NCI-H774 (cell line): ENCODE measurements around the gene OSTM1.
"Not testable (repeated sequence)": the region's sequence is repeated elsewhere in the genome, so short reads cannot be mapped to it uniquely, and the experiment has no call there.

Experiments used
- DNase-seq: peaks from one replicate; lab custom pipeline; 2025; lab: John Stamatoyannopoulos, UW

The OSTM1 gene

DNA sequence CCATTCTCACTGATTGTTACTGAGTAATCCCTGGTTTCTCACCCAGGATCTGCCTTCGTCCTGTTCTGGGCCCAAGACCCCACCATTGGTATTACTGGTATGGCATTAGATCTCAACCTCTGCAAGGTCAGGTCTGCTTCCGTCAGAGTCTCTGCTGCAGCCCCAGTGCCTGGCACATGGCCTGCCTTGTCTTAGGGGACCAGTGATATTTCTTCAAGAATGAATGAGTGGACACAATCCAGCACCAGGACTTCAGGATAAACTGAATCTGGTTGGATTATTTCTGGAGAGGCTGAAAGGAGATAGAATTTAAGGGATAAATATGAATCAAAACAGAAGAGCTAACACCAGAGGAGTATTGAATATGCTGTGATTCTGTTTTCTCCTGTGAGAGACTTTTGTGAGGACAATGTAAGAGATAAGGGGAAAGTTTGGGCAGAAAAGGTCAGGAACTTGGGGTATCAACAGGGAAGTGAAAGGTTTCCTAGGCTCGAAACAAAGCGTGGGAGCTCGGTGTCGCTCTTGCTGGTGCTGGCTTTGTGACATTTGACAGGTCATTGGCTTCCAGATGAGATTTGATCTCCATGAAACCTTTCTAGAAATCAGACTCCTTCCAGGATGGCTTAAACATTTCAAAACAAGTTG lies 53.9 kb downstream of the OSTM1 start:
- DNase-seq: no peak

GRCh38 chr6:108016283-108016682 lies 58.3 kb downstream of the OSTM1 start:
- DNase-seq: not testable (repeated sequence)

DNA sequence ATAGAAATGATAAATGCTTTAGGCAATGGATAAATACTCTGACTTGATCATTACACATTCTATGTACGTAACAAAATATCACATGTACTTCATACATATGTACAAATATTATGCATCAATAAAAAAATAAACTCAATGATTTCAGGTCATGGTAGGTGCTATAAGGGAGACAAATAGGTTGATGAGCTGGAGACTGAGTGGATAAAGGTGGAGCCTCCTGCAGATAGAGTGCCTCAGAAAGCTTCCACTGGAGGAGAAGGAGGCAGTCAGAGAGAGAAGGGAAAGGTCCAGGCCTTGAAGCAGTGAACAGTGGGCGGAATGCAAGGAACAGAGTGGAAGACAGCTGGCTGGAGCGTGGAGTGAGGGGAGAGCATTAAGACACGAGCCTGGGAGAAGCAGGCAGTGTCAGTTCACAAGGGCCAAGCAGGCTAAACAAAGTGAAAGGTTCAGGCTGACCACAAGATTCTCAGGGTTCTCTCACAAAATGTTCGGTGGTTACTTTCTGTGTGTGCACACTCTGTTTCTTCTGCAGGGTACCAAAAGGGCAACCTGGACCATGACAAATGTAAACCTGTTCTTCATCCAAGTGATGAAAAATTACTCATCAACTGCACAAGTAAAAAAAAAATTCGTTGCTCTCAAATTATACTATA lies 60.6 kb downstream of the OSTM1 start:
- DNase-seq: no peak

DNA sequence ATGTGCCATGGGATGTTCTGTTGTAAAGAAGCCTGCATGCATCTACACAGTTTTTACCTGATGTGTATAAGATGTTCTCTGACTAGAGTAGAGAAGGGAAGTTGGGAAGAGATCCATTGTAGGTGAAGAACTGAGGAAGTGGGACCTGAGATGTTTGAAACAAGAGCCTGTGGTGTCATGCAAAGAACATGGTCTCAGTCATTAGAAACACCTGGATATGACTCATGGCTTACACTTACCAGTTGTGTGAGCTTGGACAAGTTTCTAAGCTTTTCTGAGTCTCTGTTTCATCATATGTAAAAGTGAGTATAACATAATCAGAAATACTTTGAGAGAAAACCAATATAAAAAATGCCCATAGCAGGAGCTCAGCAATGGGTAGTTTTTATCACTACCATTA lies 64.6 kb downstream of the OSTM1 start:
- DNase-seq: no peak

GRCh38 chr6:108009258-108009657 lies 65.3 kb downstream of the OSTM1 start:
- DNase-seq: not testable (repeated sequence)

DNA sequence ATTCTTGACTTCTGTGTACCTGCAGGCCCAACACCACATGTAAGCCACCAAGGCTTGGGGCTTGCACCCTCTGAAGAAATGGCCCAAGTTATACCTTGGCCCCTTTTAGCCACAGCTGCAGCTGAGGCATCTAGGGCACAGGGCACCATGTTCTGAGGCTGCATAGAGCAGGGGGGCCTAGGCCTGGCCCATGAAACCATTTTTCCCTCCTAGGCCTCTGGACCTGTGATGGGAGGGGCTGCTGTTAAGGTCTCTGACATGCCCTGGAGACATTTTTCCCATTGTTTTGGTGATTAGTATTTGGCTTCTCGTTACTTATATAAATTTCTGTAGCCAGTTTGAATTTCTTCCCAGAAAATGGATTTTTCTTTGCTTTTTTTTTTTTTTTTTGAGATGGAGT lies 66.2 kb downstream of the OSTM1 start:
- DNase-seq: no peak

- DNase-seq: no peak
Observed at GRCh38 chr6:108005961-108006360, 68.6 kb downstream of the OSTM1 start.

DNA sequence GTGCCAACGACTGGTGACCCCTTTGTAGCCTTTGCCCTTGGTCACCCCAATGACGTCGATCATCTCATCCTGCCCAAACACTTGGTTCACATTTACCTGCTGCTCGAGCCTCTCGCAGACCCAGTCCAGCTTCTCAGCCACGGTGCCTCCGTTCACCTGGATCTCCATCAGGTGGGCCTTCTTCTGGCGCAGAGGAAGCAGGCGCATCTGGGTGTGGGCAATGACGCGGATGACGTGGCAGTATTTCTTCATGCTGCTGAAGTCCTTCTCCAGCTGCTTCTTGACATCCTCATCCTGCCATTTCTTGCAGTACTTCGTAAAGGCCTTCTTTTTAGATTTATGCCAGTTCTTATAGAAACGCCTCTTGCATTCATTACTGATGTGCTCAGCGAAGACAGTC lies 69.7 kb downstream of the OSTM1 start:
- DNase-seq: no peak

DNA sequence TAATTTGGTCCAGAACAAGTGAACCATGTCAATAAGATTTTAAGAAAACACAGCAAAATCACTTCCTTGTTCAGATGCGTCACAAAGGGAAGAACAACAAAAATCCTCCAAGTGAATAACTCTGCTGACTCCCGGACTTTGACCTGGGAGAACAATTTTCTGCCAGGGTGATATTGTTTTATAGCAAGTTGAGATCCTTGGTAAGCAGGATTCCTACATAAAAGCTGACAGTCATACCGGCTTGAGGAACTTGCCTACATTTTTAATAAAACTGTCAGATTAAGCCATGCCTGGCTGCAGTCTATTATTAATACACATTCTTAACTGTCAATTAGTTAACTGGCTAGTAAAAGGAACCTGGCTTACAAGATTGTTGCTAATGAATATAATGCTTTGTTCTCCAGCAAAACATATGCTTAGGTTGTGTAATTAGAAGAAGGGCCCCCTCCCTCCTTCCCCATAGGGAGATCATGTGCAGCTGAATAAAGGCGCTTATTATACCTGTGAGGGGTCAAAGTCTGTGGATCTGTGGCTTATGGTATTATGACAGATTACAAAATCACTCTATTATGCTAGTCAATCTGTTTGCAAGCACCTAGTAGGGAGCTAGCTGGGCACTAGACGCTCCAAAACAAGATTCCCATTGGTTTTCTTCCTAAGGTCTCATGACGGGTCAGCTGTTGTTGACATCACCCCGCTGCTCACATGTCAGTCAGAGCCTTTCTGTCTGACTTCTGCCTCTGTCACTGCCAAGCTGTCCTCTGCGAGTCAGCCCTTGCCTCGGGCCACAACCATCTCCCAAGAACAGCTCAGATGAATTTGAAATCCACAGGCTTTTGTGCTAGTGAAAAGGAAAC lies 71.9 kb downstream of the OSTM1 start:
- DNase-seq: no peak

- DNase-seq: no peak
Observed at GRCh38 chr6:108001696-108002231, 72.8 kb downstream of the OSTM1 start.

GRCh38 chr6:108000259-108000658 lies 74.3 kb downstream of the OSTM1 start:
- DNase-seq: not testable (repeated sequence)

DNA sequence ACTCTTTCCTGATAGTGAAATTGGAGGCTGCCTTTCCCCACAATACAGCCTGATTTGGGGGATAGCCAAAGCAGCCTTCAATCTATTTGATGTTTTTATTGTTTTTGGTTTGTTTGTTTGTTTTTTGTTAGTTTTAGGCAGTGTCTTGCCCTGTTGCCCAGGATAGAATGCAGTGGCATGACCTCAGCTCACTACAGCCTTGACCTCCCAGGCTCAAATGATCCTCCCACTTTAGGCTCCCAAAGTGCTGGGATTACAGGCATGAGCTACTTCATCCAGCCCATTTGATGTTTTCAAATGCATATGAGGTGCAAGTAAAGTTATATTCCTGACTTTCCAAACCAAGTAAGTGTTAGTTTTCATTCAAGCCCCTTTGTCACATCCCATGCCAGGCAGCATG lies 75.2 kb downstream of the OSTM1 start:
- DNase-seq: no peak

GRCh38 chr6:107991772-107992550 lies 82.6 kb downstream of the OSTM1 start:
- no peak for DNase-seq
